Measurements from ENCODE around the gene CELSR2. TPM values are rescaled to one million over a fixed set of nuclear protein-coding genes. Genes with fewer than 3 reads are reported as not detected.

CELSR2 gene
- total RNA-seq, 2 donors from 2014 or later, result 7.3 to 7.5 TPM

DNA sequence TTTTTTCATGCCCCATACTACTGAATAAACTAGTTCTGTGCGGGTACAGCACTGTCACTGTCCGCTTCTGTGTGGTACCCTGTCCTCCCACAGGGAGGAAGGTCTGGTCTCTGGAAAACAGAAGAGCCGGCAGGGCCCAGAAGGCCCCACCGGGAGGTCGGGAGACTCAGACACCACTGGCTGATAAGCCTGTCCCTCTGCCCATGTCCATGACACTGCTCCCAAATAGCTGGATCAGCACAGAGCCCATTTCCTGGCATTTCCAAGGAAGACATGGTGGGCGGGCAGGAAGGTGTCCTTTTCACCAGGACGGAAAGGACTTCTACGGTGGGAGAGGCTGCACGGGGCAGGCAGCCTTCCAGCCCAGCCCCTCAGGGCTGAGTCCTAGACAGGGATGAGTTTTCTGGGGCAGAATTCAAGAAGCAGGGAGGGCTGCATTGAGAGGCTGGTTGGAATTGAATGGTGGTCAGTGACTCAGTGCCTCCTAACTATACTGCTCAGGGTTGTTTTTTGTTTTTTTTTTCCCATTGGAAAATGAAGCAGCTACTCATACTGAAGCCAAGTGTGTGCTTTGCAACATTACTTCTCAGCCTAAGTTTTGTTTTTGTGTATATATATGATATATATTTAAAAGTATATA is 26.5 kb downstream of the CELSR2 start:
- Histone ChIP-seq H3K4me1 (peaks cover 40% of the 10 kb centered on the region), H3K9me3 (no peaks in the 10 kb centered on the region), H3K27ac (peak overlapping the region in 2 of 4 donors; percentile 18 to 82), H3K4me3 (no peak overlapping the region), H3K27me3 (no peaks in the 10 kb centered on the region), H3K36me3 (replicated peaks in 1 of 2; ENCODE audit: insufficient read depth in 1 of 2, low read depth in 2 of 2) (no peaks in the 10 kb centered on the region)
- WGBS, 2 donors, result 71 to 80% methylated on average over 2 to 9 of the region's 9 CpGs
- DNase-seq (peak in 1 of 4 donors; percentile 2), ATAC-seq (no peak)
- no peak for TF ChIP-seq POLR2A (IDR thresholded peaks at IDR 0.05)
- TF ChIP-seq, protein P1, sequence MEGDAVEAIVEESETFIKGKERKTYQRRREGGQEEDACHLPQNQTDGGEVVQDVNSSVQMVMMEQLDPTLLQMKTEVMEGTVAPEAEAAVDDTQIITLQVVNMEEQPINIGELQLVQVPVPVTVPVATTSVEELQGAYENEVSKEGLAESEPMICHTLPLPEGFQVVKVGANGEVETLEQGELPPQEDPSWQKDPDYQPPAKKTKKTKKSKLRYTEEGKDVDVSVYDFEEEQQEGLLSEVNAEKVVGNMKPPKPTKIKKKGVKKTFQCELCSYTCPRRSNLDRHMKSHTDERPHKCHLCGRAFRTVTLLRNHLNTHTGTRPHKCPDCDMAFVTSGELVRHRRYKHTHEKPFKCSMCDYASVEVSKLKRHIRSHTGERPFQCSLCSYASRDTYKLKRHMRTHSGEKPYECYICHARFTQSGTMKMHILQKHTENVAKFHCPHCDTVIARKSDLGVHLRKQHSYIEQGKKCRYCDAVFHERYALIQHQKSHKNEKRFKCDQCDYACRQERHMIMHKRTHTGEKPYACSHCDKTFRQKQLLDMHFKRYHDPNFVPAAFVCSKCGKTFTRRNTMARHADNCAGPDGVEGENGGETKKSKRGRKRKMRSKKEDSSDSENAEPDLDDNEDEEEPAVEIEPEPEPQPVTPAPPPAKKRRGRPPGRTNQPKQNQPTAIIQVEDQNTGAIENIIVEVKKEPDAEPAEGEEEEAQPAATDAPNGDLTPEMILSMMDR (IDR thresholded peaks at IDR 0.05), result no peak
- intact Hi-C loops (cut with DNase I), result loop anchor here (5.0 kb wide), 1 partner anchor 126 kb away; no protein-coding TSS in a partner anchor

DNA sequence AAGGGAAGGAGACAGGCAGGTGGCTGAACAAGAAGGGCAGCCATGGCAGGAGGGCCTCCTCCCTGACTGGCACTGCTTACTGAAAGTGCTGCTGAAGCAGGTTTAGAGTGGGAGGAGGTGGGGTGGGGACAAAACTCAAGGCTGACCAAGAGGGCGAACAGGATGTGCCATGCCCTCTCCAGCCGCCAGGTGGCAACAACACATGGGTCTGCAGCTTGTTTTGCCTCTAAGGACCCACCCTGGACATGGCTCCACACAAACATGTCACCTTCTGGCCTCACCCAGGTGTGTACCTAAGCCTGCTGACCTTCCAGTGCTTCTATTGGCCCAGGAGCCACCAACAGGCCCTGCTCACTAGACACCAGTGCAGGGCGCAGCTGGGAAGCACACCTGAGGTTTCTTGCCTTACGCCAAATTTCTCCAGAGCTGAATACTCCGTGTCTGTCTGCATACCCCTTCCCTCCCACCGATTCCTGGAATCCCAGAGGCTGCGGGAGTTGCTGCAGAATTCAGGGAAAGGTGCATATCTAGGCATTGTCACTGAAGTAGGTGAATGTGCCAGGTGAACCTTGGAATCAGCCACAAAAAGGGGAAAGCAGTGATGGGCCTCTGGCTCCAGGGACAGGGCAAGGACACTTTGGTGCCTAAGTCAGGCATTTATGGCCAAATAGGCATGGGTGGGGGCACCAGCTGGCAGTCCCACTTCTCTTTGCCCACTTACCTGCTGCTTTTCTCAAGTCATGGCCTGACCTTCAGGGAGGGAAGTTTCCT is 28.3 kb downstream of the CELSR2 start:
- peak overlapping the region in 3 of 4 donors; percentile 32 to 64 (median 39) for H3K27ac ChIP-seq
- no peaks in the 10 kb centered on the region for H3K27me3 ChIP-seq
- H3K4me1 ChIP-seq, result peaks cover 44% of the 10 kb centered on the region
- H3K4me3 ChIP-seq, result no peak overlapping the region
- DNase-seq (peak; percentile 87 to 92 (median 90)), ATAC-seq (peak; percentile 84)
- TF ChIP-seq, protein P1 (IDR thresholded peaks at IDR 0.05), result peak; percentile 68 to 96 (median 85)
- peak in 2 of 3 donors; percentile 35 to 42 for TF ChIP-seq POLR2A (IDR thresholded peaks at IDR 0.05)
- H3K9me3 ChIP-seq, result no peaks in the 10 kb centered on the region
- WGBS, 2 donors, result 47 to 53% methylated on average over 7 of the region's 7 CpGs
- no peaks in the 10 kb centered on the region for H3K36me3 ChIP-seq (replicated peaks in 1 of 2; ENCODE audit: insufficient read depth in 1 of 2, low read depth in 2 of 2)
- intact Hi-C loops (cut with DNase I), result loop anchor here (5.0 kb wide), 1 partner anchor 125 kb away; no protein-coding TSS in a partner anchor

DNA sequence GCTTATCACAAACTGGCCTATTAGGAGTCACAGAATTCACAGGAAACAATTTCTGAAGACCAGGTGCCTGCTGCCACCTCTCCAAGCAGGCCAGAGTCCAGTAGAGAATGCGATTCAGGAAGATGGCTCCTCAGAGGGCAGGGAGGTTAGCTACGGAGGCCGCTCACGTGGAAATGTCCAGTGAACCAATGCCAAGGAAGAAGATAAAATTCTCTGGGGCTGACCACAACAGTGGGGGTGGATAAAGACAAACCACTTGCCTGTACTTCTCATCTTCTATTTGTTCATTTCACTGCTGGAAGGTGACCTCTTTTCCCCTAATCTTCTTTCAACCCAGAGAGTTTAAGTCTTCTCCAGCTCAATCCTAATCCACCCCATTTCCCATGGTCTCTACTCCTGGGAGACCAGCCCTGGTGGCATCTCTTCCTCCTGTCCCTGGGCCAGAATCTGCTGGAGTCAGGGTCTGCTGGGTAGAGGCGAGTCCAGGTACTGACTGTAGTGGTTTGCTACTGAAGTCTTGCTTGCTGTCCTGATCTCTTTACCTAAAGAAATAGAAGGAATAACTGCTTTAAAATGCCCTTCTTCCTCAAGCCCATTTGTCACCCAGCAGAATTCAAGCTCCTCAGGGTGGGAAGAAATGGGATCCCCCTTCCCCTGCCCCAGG is 30.4 kb downstream of the CELSR2 start:
- H3K27me3 ChIP-seq, result no peaks in the 10 kb centered on the region
- WGBS, 2 donors, result 88 to 95% methylated on average over 5 of the region's 5 CpGs
- TF ChIP-seq, protein P1 (IDR thresholded peaks at IDR 0.05), result no peak
- TF ChIP-seq POLR2A (IDR thresholded peaks at IDR 0.05), result no peak
- peaks cover 44% of the 10 kb centered on the region for H3K4me1 ChIP-seq
- no peak overlapping the region for H3K4me3 ChIP-seq
- no peak for ATAC-seq
- intact Hi-C loops (cut with DNase I), result loop anchor here (5.0 kb wide), 1 partner anchor 123 kb away; no protein-coding TSS in a partner anchor
- no peaks in the 10 kb centered on the region for H3K9me3 ChIP-seq
- no peak overlapping the region for H3K27ac ChIP-seq
- no peak for DNase-seq
- no peaks in the 10 kb centered on the region for H3K36me3 ChIP-seq (replicated peaks in 1 of 2; ENCODE audit: insufficient read depth in 1 of 2, low read depth in 2 of 2)

DNA sequence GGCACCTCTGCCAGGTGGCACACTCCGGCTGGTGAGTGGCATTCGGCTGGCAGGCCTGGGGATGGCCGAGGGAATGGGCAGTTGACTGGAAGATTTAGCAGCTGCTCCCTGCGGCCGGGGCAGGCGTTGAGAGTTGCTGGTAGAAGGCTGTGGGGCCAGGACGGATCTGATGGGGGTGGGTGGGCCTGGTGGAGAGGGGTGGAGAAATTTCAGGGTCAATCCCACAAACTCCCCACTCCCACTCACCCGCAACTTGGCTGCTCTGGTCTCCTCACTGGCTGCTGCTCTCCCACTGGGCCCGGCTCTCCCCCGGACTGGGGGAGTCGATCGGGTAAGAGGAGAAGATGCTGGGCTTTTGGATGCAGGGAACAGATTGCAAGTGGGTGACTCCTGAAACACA is 31.5 kb downstream of the CELSR2 start:
- Histone ChIP-seq H3K4me3 (no peak overlapping the region), H3K36me3 (replicated peaks in 1 of 2; ENCODE audit: insufficient read depth in 1 of 2, low read depth in 2 of 2) (no peaks in the 10 kb centered on the region), H3K27me3 (no peaks in the 10 kb centered on the region), H3K9me3 (no peaks in the 10 kb centered on the region), H3K4me1 (peaks cover 33% of the 10 kb centered on the region), H3K27ac (no peak overlapping the region)
- WGBS, 2 donors, result 87 to 92% methylated on average over 7 to 12 of the region's 12 CpGs
- no peak for ATAC-seq
- no peak for DNase-seq
- intact Hi-C loops (cut with DNase I), result no loop called here
- TF ChIP-seq, protein P1 (IDR thresholded peaks at IDR 0.05), result no peak
- TF ChIP-seq POLR2A (IDR thresholded peaks at IDR 0.05), result no peak
